Activated effector memory CD4-positive, alpha-beta T cell treated with Interleukin-2 at 50 U/mL for 16 hours (primary cell): Measurements from ENCODE around the gene ZNF606.

ENCODE experiments used
- DNase-seq: peaks from one replicate; pipeline ENCODE4 v3.0.0-alpha.2; 2020

Gene ZNF606

DNA sequence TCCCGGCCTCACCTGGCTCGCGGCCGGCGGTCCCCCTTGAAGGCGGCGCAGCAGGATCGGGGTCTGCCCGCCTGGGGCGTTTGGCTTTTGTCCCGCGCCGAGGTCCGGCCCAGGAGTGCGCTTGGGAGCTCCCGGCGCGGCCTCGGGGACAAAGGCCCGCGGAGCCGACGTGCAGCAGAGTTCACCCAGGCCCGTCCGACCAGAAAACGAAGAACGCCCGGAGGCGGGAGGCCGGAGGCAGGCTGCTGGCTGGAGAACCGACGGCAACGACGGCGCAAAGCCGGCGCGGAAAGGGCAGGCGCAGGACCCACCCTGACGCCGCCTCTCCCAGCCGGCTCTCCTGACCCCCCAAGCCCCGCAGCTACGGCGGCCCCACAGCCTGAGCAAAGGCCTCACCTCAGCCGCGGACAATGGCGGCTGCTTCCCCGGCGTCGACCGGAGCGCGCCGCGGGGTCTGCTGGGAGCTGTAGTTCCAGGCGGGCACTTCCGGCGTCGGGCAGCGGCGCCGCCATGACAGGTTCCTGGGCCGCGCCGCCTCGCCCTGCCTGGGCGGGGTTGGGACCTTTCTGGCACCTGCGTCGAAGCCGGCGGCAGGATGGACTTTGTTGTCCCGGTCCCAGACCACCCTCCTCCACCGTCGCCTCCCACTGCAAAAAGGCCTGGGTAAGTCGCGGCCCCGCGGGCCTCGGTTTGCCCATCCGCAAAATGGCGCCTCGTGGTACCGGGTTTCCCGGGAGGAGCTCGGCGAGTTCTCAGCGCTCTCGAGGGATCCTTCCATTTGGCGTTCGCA is at the start of gene ZNF606:
Gene ZNF606 (minus strand): TSS at position 437 of the 790 bp plus-strand sequence. CDS start 1,501 bp downstream, outside the sequence.
- DNase-seq, result peak; percentile 78

DNA sequence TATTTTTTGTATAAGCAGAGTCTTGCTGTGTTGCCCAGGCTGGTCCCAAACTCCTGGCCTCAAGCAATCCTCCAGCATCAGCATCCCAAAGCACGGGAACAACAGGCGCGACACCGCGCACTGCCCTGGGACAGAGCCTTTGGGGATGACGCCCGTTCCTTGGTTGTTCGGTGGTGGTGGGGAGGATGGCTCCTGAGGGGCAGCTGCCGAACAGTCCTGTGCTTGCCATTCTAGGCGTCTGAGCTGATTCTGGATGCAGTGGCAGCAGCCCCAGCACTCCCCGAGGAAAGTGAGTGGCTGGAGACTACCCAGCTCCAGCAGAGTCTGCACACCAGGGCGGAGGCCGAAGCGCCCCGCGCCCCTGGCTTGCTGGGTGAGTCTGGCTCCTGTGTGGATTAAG is 49.6 kb upstream of the ZNF606 start:
- no peak for DNase-seq

DNA sequence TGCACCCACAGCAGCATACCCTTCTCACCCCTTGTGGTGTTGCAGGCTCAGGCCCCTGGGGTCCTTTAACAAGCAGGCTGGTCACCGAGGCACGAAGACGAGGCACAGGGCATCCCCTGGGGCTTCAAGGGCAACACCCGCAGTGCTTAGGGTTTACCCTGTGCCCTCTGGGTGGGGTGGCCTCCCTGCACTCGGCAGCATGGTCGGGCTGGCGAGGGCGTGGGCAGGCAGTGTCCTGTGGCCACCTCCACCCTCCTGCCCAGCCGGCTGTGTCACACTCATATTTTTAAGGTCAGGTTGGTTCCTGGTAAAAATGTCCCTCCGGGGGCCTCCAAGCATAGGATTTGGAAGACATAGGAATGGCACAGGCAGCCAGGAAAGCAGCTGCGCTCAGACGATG is 45.1 kb upstream of the ZNF606 start:
- DNase-seq, result no peak

GRCh38 chr19:58046856-58047255 is 44.2 kb upstream of the ZNF606 start:
- no peak for DNase-seq

- no peak for DNase-seq
Measured at GRCh38 chr19:58045411-58046050, 42.9 kb upstream of the ZNF606 start.

GRCh38 chr19:58044886-58045285 is 42.3 kb upstream of the ZNF606 start:
- DNase-seq, result no peak

GRCh38 chr19:58044391-58044790 is 41.8 kb upstream of the ZNF606 start:
- DNase-seq, result no peak

DNA sequence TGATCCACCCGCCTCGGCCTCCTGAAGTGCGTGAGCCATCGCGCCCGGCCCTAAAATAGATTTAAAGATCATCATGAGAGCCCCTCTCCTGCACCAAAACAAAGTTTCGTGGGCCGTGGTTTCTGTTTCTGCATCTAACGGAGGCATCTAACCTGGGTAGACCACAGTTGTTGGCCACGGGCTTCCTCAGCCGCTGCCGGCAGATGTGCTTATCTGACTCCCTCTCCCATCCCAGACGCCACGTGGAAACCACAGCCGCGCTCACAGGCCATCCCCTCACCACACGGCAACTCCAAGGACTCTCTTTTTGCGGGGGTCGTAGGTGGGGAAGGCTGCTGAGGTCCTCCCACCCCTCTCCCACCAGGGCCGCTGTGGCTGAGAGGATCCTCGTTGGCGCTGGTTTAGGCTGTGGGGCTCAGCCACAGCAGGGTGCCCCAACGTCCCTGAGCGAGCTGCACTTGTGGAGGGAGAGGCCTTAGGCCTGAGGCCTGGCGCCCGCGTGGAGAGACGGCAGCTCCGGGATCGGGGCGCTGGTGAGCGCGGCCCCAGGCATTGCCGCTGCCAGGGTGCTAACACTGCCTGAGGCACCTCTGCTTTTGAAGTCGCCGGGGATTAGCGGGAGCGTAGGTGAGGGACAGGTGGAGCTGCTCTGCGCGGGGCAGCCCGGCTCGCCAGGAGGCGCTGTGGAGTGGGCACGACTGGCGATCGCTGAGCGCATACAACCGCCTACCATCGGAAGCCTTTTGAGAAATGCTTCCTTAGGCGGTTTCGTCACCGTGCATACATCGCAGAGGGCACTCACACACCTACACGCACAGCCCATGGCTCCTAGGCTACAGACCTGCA is 40.1 kb upstream of the ZNF606 start:
- DNase-seq, result no peak

DNA sequence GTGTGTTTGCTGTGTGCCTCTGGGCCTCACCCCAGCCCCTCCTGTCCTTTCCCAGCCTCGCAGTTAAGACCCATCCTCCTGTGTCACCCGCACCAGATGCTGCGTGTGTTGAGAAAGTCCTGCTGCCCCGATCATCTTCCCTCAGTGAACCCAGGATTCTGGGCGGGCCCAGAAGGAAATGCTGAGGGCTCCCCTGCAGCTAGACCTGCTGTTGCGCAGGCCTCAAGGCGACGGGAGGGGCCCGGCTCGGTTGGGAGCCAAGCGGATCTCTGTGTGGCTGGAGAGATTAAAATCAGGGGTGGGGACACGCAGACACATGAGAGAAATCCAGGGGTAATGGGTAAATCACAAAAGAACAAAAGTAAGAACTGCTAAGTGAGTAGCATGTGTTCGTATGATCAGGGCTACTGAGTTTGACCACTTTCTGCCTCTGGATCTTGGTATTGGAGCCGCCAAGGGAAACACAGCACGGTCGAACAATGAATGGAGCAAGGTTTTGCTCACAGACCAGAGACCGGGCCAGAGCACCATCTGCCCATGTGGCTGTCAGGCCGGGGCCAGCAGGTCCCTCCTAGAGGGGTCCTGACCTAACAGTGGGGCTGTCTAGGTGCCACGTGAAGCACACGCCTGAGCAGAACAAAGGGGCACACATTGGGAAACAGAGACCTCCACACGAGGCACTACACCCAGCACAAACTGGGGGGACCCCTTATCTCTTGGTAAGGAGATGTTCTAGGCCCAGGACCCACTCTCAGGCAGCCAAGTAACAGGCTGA is 38.3 kb upstream of the ZNF606 start:
- no peak for DNase-seq

DNA sequence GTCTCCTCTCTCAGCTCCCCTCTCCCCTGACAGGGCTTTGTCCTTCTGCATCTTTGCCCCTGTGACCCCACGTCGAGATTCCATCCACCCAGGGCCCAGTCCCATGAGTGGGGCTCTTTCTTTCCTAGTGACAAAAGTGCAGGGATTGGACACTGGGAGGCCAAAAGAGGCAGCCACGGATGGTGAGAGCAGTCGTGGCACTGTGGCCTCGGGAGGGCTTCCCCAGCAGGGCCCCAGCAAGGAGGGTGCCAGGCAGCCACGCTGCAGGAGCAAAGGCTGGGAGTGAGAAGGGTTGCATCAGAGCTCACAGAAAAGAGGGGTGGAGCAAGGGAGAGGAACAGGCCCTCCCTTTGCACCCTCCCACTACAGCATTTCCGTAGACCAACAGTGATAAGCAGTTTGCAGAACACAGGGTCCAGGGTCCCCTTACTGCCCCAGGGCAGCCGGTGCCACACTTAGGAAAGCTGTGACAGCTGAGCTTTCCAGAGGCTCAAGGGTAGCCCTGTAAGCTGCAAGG is 36.1 kb upstream of the ZNF606 start:
- DNase-seq, result no peak

GRCh38 chr19:58037927-58038687 is 35.5 kb upstream of the ZNF606 start:
- no peak for DNase-seq

- no peak for DNase-seq
Measured at GRCh38 chr19:58035863-58036262, 33.2 kb upstream of the ZNF606 start.

GRCh38 chr19:58034477-58034793 is 31.8 kb upstream of the ZNF606 start:
- no peak for DNase-seq

GRCh38 chr19:58033741-58034476 is 31.3 kb upstream of the ZNF606 start, which contains the start of gene ZSCAN1:
TSS of gene ZSCAN1 (plus strand) at chr19:58034025. CDS start at chr19:58037837, 3,812 bp downstream.
- no peak for DNase-seq

DNA sequence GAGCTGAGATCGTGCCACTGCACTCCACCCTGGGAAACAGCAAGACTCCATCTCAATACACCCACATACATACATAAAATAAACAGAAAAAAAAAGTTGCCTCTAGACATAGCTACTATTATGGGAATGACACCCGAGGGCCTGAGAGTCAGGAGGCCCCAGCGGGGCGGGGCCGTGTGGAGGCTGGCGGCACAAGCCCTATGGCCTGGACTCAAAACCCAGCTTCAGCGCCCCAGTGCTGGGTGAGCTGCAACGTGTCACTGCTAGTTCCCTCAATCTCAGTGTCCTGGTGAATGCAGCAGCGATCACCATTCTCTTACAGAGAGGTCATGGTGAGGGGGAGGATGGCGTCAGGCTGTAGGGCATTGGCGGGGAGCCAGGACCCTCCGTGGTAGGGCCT is 22.0 kb upstream of the ZNF606 start:
- DNase-seq, result no peak

DNA sequence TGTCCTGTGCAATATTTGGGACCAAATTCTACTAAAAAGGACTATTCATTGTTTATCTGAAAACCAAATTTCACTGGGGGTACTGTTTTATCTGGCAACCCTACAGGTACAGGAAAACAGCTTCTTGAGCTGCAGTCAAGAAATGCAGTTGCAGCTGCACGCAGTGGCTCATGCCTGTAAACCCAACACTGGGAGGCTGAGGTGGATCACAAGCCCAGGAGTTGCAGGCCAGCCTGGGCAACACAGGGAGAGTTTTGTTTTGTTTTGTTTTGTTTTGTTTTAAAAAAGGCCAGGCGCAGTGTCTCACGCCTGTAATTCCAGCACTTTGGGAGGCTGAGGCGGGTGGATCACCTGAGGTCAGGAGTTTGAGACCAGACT is 19.7 kb upstream of the ZNF606 start:
- no peak for DNase-seq

GRCh38 chr19:58021541-58022282 is 19.1 kb upstream of the ZNF606 start:
- DNase-seq, result no peak

DNA sequence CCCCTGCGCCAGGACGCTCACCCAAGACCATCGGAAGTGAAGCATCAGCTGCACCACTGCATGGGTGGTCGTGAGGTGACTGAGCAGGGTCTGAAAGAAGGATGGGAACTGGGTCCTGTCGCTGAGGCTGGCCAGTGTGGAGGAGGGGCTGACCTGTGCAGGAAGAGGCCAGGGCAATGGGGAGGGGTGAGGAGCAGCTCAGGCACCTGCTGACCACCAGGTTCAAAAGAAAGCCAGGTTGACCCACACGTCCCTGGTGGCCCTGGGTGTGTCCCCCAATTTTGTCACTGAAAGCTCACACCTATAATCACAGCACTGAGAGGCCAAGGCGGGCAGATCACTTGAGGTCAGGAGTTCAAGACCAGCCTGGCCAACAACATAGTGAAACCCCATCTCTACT is 17.5 kb upstream of the ZNF606 start:
- no peak for DNase-seq

DNA sequence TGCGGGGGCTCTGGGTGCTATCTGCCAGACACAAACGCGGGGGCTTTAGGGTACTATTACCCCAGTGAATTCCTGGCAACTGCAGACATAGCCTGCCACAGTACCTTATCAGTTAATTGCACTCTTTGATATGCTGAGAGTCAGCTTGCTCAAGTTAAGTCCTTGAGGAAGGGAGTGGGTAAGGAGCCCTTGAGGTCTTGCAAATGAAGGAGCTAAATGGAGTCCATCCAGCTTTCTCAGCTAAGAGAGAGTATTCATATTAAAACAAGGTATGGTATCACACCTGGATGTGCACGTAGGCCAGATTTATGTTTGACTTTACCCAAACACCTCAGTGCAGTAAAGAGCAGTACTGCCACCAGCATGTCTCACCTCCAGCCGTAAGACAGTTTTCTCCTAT is 11.5 kb upstream of the ZNF606 start:
- no peak for DNase-seq

DNA sequence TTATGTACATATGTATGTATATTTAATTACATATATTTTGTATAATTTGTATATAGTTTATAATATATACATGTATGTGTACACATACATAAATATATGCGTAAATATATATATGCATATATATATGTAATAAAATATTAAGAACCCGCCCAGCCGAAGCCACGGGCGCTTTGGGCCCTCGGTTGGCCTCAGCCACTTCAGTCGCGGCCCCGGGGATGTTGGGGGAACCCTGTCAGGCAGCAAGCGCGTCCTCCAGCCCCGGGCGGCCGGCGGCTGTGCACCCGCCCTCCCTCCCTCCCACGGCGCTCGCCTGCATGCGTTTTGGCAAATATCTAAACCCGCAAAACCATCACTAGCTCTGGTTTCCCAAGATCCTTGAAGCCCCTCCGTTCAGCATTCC is 7.9 kb upstream of the ZNF606 start:
- DNase-seq, result no peak
